NB4 (cell line): Measurements from ENCODE around the gene SET.
"Not testable (repeated sequence)": the region's sequence is repeated elsewhere in the genome, so short reads cannot be mapped to it uniquely, and the experiment has no call there.

Experiments used
- DNase-seq: peaks from one replicate; pipeline ENCODE4 v3.0.0; 2010; ENCODE audit warnings: low read depth
- H3K4me3 ChIP-seq: one replicate; pipeline ENCODE4 v1.5.1; 2011; ENCODE audit warnings: mild to moderate bottlenecking, low read depth, low read length, moderate library complexity
- CTCF ChIP-seq: IDR thresholded peaks from one replicate; pipeline ENCODE4 v1.5.1; 2012; ENCODE audit warnings: low read depth, low read length
- MAX ChIP-seq: IDR thresholded peaks from 2 replicates; pipeline ENCODE4 v1.6.1; 2011; ENCODE audit warnings: low read depth, low read length
- MYC ChIP-seq: IDR thresholded peaks from 2 replicates; pipeline ENCODE4 v1.6.1; 2011; ENCODE audit warnings: low read depth, low read length
- POLR2A ChIP-seq: IDR thresholded peaks from 2 replicates; pipeline ENCODE4 v1.6.1; 2011; ENCODE audit warnings: mild to moderate bottlenecking; ENCODE audit not compliant: insufficient read length; ENCODE audit errors: extremely low read depth

Gene SET

DNA sequence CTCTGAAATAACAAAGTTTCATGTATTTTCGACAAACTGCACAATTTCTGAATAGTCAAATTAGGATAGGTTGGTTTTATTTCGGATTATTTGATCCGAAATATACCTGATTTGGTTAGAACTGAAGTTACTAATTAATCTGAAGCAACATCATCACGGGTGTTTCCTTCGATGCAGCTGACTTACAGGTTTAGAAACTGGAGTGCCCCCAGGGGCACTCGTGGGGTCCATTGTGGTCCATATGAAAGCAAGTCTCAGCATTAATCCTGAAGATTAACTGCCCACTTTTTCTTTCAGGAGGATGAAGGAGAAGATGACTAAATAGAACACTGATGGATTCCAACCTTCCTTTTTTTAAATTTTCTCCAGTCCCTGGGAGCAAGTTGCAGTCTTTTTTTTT is 5.3 kb downstream of the SET start:
- no peak for DNase-seq
- TF ChIP-seq MAX: no peak
- TF ChIP-seq MYC: no peak
- H3K4me3 ChIP-seq: no peak overlapping the region

DNA sequence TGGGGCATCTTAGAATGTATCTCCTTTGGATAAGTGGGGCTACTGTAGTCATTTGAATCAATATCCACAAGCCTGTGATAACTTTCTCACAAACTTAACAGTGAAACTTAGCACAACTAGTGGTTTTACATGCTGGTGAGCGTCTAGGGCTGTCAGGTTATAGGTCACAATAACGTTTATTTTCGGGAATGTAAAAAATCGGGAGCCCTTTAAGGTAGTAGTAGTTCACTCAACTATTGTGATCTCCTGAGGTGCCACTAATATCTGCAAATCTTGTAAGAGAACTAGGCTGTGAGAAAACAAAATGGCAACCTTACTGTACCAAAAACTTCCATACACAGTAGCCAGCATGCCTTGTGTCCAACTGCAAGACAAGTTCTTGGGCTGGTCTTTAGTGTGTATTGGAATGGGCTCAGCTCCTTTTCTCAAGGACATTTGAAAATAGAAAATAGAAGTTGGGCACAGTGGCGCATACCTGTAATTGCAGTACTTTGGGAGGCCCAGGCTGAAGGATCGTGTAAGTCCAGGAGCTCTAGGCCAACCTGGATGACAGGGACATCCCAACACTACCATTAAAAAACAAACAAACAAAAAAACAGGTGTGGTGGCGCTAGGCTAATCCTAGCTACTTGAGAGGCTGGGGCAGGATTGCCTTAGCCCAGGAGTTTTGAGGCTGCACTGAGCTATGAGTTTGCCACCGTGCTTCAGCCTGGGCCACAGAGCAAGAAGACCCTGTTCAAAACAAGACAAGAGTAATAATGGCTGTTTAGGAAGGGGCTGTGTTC is 8.1 kb downstream of the SET start:
- DNase-seq: no peak
- TF ChIP-seq MAX (no peak), MYC (no peak), POLR2A (no peak), CTCF (no peak)
- H3K4me3 ChIP-seq: no peak overlapping the region

GRCh38 chr9:128699096-128699795 is 10.2 kb downstream of the SET start:
- not testable (repeated sequence) for H3K4me3 ChIP-seq, DNase-seq

GRCh38 chr9:128701227-128701854 is 12.3 kb downstream of the SET start:
- DNase-seq: no peak
- TF ChIP-seq MYC: no peak
- peak; percentile 2 for TF ChIP-seq CTCF
- no peak overlapping the region for H3K4me3 ChIP-seq

DNA sequence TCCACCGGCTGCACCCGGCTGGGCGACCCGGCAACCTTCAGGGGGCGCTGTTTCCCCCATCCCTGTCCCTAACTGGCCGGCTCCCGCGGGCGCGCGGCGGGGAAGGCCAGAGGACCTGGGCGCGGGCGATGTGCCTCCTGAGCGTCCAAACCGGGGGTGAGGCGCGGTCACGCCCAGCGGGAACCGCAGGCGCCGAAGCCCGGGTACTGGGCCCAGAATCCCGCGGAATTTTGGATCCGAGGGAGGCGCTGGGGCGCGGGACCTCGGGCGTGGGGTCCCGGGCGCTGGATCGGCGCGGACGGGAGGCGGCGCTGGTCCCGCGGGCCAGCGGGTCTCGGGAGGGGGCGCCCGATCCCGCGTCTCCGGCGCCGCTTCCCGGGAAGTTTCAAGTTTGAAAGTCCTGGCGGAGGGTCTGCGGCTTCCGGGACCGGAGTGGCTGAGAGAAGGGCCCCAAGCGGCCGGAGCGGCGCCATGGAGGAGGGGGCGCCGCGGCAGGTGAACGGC is 13.5 kb downstream of the SET start, which contains the start of gene PKN3:
TSS of gene PKN3 (plus strand) at position 59 of the 504 bp plus-strand sequence. CDS start at position 472, 413 bp downstream.
- TF ChIP-seq POLR2A: peak; percentile 33
- TF ChIP-seq CTCF: peak; percentile 69
- TF ChIP-seq MAX: peak; percentile 58
- TF ChIP-seq MYC: peak; percentile 57; the same call in 1 of the 2 replicates
- DNase-seq: peak; percentile 88
- peak within 1 kb of the TSS; percentile 44 for H3K4me3 ChIP-seq

DNA sequence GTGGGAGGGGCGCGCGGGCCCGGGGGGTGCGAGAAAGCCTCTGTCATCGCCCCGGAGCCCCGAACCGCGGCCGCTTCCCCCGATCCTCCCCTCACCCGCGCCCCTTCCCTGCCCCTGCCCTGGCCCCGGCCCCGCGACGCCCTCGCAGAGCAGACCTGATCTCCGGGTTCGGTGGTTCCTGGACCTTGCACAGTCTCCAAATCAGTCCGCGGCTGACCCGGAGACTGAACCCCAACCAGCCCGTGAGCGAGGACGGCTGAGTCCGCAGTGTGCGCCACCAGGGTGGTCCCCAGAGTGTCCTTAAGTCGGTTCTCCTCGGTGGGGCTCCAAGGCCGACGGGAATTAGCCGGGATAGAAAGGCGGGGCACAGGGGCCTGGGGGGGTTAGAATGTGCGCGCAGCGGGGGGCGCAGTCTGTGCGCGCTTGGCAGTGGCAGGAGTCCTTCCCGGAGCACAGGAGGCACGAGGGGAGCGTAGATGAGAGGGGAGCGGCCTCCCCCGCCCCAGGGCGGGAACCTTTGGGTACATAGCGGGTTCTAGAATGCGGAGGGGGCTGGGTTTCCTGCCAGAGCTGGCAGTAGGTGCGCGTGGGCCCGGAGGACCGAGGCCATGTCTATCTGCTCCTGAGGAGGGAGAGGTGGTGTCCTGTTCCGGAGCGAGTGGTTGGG is 14.1 kb downstream of the SET start:
- DNase-seq: no peak
- no peak for TF ChIP-seq MYC
- no peak for TF ChIP-seq MAX
- TF ChIP-seq POLR2A: no peak
- TF ChIP-seq CTCF: no peak
- H3K4me3 ChIP-seq: peak overlapping the region; percentile 32
